Stomach (tissue), 4 donors: ENCODE results near the gene GLS.

Experiments used
- CTCF ChIP-seq, 7 experiments: fragments of 450-650 bp in 4 of 7; fragments of 200-600 bp in 3 of 7; sonication (generic) in 3 of 7; IDR thresholded peaks; one replicate each; pipeline ENCODE4 v1.5.1; 2016 to 2019; ENCODE audit warnings: antibody characterized with exemption in 7 of 7, control low read depth in 2 of 7, mild to moderate bottlenecking in 1 of 7
- EP300 ChIP-seq: sonication (generic); formaldehyde crosslinking; IDR thresholded peaks from one replicate; pipeline ENCODE4 v1.6.1; 2017; ENCODE audit warnings: antibody characterized with exemption
- POLR2A ChIP-seq, 4 donors: fragments of 450-650 bp; IDR thresholded peaks; one replicate each; pipeline ENCODE4 v1.6.1; 2016; ENCODE audit warnings: antibody characterized with exemption in 4 of 4, control low read depth in 2 of 4, mild to moderate bottlenecking in 1 of 4, moderate library complexity in 1 of 4
- POLR2AphosphoS5 ChIP-seq, 3 donors: sonication (generic); formaldehyde crosslinking; IDR thresholded peaks; one replicate each; pipeline ENCODE4 v1.6.1; 2016; ENCODE audit warnings: antibody characterized with exemption in 3 of 3

DNA sequence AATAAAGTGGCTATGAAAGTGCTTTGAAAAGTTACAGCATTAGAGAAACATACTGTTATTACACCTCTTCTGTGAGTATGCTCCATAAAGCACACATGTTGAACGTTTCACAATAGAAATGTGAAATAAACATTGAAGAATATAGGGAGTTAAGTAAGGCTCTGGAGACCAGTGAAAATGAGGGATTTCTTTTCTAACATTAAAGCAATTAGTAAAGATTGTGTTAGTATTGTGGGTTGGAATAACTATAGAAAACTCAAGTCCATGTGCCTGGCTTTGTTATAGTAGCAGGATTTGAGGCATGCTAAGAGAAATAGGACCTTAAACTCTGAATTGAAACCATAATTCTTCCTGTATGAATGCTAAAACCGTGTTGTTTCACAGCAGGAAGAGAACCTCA, 63.1 kb downstream of the GLS start:
- TF ChIP-seq EP300 (no peak), CTCF (IDR thresholded peaks at IDR 0.05) (no peak), POLR2A (IDR thresholded peaks at IDR 0.05) (no peak), POLR2AphosphoS5 (IDR thresholded peaks at IDR 0.05) (no peak)
